WTC11 (cell line): Measurements from ENCODE around the gene RFTN2. TPM values are rescaled to one million over a fixed set of nuclear protein-coding genes. Genes with fewer than 3 reads are reported as not detected.

Experiments
- ATAC-seq: fragments of 200-7000 bp; cut with Tn5 transposase; 2 replicates; pipeline ENCODE4 v1.10.0; 2021; ENCODE audit warnings: mild to moderate bottlenecking, moderate library complexity
- CTCF ChIA-PET: fragments of 300-600 bp; sonication (Branson Sonifier 250); formaldehyde crosslinking; loops from one replicate; lab custom pipeline; 2021; ENCODE audit warnings: antibody characterized with exemption; lab: Charles Lee
- POLR2A ChIA-PET: fragments of 350-600 bp; sonication (Branson Sonifier 250); formaldehyde crosslinking; loops from one replicate; lab custom pipeline; 2021; ENCODE audit warnings: antibody characterized with exemption; lab: Charles Lee
- DNase-seq: peaks from one replicate; pipeline ENCODE4 v3.0.0; 2021; ENCODE audit warnings: low spot score
- H3K27ac Mint-ChIP-seq: 2 replicates; pipeline ENCODE4 v1.8.0; 2021; ENCODE audit warnings: mixed read lengths
- H3K27me3 Mint-ChIP-seq: 2 replicates; pipeline ENCODE4 v1.8.0; 2021; ENCODE audit warnings: low read depth, mild to moderate bottlenecking, moderate library complexity, mixed read lengths
- H3K36me3 Mint-ChIP-seq: 2 replicates; pipeline ENCODE4 v1.8.0; 2021; ENCODE audit warnings: mixed read lengths
- H3K4me1 Mint-ChIP-seq: 2 replicates; pipeline ENCODE4 v1.8.0; 2022; ENCODE audit warnings: mixed read lengths
- H3K4me3 Mint-ChIP-seq: 2 replicates; pipeline ENCODE4 v1.8.0; 2021; ENCODE audit warnings: mild to moderate bottlenecking, moderate library complexity, mixed read lengths
- H3K9me3 Mint-ChIP-seq: 2 replicates; pipeline ENCODE4 v1.8.0; 2021; ENCODE audit warnings: mixed read lengths
- FOXJ3 ChIP-seq: sonication (generic); formaldehyde crosslinking; IDR thresholded peaks from 2 replicates; pipeline ENCODE4 v1.9.0; 2021; ENCODE audit warnings: missing genetic modification reagents, mild to moderate bottlenecking, borderline replicate concordance
- FOXP1 ChIP-seq: sonication (generic); formaldehyde crosslinking; IDR thresholded peaks from 2 replicates; pipeline ENCODE4 v1.8.0; 2022; ENCODE audit warnings: missing genetic modification reagents, mild to moderate bottlenecking, moderate library complexity, borderline replicate concordance
- GABPB1 ChIP-seq: sonication (generic); formaldehyde crosslinking; IDR thresholded peaks from 2 replicates; pipeline ENCODE4 v1.8.1; 2023; ENCODE audit warnings: mild to moderate bottlenecking, missing genetic modification reagents
- MLX ChIP-seq: sonication (generic); formaldehyde crosslinking; IDR thresholded peaks from 2 replicates; pipeline ENCODE4 v1.8.1; 2023; ENCODE audit warnings: mild to moderate bottlenecking, missing genetic modification reagents, moderate library complexity
- MXD4 ChIP-seq: fragments of 250-450 bp; sonication (Bioruptor Pico); IDR thresholded peaks from 2 replicates; pipeline ENCODE4 v1.8.0; 2021; ENCODE audit warnings: mild to moderate bottlenecking, moderate library complexity, borderline replicate concordance
- NR2C2 ChIP-seq: sonication (generic); formaldehyde crosslinking; IDR thresholded peaks from 2 replicates; pipeline ENCODE4 v1.8.0; 2022; ENCODE audit warnings: mild to moderate bottlenecking, missing genetic modification reagents
- NR3C1 ChIP-seq: sonication (generic); formaldehyde crosslinking; conservative IDR thresholded peaks from 2 replicates; pipeline ENCODE4 v1.8.1; 2023; ENCODE audit warnings: low read depth, mild to moderate bottlenecking, missing genetic modification reagents
- PRDM15 ChIP-seq: sonication (generic); formaldehyde crosslinking; IDR thresholded peaks from 2 replicates; pipeline ENCODE4 v1.8.0; 2022; ENCODE audit warnings: missing genetic modification reagents
- RELA ChIP-seq: sonication (generic); formaldehyde crosslinking; IDR thresholded peaks from 2 replicates; pipeline ENCODE4 v1.8.1; 2022; ENCODE audit warnings: missing genetic modification reagents, mild to moderate bottlenecking, borderline replicate concordance
- RORB ChIP-seq: fragments of 250-450 bp; sonication (Bioruptor Pico); IDR thresholded peaks from 2 replicates; pipeline ENCODE4 v1.9.0; 2021; ENCODE audit warnings: mild to moderate bottlenecking
- TEAD4 ChIP-seq: sonication (generic); formaldehyde crosslinking; IDR thresholded peaks from 2 replicates; pipeline ENCODE4 v1.8.0; 2022; ENCODE audit warnings: mild to moderate bottlenecking, missing genetic modification reagents
- ZNF121 ChIP-seq: sonication (generic); formaldehyde crosslinking; IDR thresholded peaks from 2 replicates; pipeline ENCODE4 v1.8.0; 2023; ENCODE audit warnings: missing genetic modification reagents
- ZNF671 ChIP-seq: fragments of 250-450 bp; sonication (Bioruptor Pico); IDR thresholded peaks from 2 replicates; pipeline ENCODE4 v1.8.0; 2021; ENCODE audit warnings: mild to moderate bottlenecking
- total RNA-seq: library from RNA; stranded (reverse); gene quantifications from 3 replicates; pipeline ENCODE4 v1.2.3, GENCODE V29; 2021
- TF ChIP-seq, protein P1 (sequence below): fragments of 250-450 bp; sonication (Bioruptor Pico); IDR thresholded peaks from 2 replicates; pipeline ENCODE4 v2.1.2; 2022; ENCODE audit warnings: mild to moderate bottlenecking, moderate library complexity
- TF ChIP-seq, protein P2 (sequence below): sonication (generic); formaldehyde crosslinking; IDR thresholded peaks from 2 replicates; pipeline ENCODE4 v1.8.0; 2023; ENCODE audit warnings: missing genetic modification reagents
- TF ChIP-seq, protein P3 (sequence below): sonication (generic); formaldehyde crosslinking; IDR thresholded peaks from 2 replicates; pipeline ENCODE4 v1.8.0; 2023; ENCODE audit warnings: mild to moderate bottlenecking, missing genetic modification reagents
- TF ChIP-seq, protein P4 (sequence below): sonication (generic); formaldehyde crosslinking; IDR thresholded peaks from 2 replicates; pipeline ENCODE4 v1.8.1; 2023; ENCODE audit warnings: mild to moderate bottlenecking, missing genetic modification reagents

Gene RFTN2
- total RNA-seq, 1 experiment from 2014 or later, result 1.9 TPM

DNA sequence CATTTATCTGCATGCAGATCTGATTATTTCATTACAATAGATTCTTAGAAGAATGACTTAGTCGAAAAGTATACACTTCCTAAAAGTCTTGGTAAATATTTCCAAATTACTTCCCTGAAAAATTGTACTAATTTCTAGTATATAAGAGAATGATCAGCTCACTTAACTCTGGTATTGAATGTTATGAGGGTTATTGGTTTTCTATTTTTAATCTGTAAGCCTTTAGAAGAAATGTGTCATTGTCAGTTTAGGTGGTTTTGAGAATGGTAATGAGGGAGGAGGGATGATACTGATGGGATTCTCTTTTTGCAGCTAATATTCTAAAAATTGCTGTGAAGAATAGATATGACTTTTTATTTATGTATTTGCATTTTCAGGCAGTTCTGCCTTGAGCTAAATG is 135.7 kb downstream of the RFTN2 start (continued):
- TF ChIP-seq PRDM15 (CRISPR knock-in tag) (no peak), ZNF671 (CRISPR knock-in tag) (no peak), FOXJ3 (CRISPR knock-in tag) (no peak), RORB (CRISPR knock-in tag) (no peak)
- TF ChIP-seq, protein P1, sequence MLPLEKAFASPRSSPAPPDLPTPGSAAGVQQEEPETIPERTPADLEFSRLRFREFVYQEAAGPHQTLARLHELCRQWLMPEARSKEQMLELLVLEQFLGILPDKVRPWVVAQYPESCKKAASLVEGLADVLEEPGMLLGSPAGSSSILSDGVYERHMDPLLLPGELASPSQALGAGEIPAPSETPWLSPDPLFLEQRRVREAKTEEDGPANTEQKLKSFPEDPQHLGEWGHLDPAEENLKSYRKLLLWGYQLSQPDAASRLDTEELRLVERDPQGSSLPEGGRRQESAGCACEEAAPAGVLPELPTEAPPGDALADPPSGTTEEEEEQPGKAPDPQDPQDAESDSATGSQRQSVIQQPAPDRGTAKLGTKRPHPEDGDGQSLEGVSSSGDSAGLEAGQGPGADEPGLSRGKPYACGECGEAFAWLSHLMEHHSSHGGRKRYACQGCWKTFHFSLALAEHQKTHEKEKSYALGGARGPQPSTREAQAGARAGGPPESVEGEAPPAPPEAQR (CRISPR knock-in tag), result no peak

GRCh38 chr2:197538412-197538811 is 137.0 kb downstream of the RFTN2 start:
- Mint-ChIP-seq H3K36me3 (peaks cover 78% of the 10 kb centered on the region), H3K9me3 (no peaks in the 10 kb centered on the region), H3K27me3 (no peaks in the 10 kb centered on the region), H3K4me1 (peaks cover 13% of the 10 kb centered on the region), H3K27ac (peak overlapping the region; percentile 74; the same call in 1 of the 2 replicates), H3K4me3 (no peak overlapping the region)
- TF ChIP-seq NR2C2 (CRISPR knock-in tag) (no peak), ZNF121 (CRISPR knock-in tag) (no peak), FOXP1 (no peak), GABPB1 (no peak), TEAD4 (CRISPR knock-in tag) (no peak), MXD4 (CRISPR knock-in tag) (no peak), RELA (CRISPR knock-in tag) (no peak), MLX (CRISPR knock-in tag) (no peak), NR3C1 (CRISPR knock-in tag) (no peak)
- TF ChIP-seq, protein P2, sequence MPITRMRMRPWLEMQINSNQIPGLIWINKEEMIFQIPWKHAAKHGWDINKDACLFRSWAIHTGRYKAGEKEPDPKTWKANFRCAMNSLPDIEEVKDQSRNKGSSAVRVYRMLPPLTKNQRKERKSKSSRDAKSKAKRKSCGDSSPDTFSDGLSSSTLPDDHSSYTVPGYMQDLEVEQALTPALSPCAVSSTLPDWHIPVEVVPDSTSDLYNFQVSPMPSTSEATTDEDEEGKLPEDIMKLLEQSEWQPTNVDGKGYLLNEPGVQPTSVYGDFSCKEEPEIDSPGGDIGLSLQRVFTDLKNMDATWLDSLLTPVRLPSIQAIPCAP (CRISPR knock-in tag), result no peak
- TF ChIP-seq, protein P3, sequence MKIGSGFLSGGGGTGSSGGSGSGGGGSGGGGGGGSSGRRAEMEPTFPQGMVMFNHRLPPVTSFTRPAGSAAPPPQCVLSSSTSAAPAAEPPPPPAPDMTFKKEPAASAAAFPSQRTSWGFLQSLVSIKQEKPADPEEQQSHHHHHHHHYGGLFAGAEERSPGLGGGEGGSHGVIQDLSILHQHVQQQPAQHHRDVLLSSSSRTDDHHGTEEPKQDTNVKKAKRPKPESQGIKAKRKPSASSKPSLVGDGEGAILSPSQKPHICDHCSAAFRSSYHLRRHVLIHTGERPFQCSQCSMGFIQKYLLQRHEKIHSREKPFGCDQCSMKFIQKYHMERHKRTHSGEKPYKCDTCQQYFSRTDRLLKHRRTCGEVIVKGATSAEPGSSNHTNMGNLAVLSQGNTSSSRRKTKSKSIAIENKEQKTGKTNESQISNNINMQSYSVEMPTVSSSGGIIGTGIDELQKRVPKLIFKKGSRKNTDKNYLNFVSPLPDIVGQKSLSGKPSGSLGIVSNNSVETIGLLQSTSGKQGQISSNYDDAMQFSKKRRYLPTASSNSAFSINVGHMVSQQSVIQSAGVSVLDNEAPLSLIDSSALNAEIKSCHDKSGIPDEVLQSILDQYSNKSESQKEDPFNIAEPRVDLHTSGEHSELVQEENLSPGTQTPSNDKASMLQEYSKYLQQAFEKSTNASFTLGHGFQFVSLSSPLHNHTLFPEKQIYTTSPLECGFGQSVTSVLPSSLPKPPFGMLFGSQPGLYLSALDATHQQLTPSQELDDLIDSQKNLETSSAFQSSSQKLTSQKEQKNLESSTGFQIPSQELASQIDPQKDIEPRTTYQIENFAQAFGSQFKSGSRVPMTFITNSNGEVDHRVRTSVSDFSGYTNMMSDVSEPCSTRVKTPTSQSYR (CRISPR knock-in tag), result no peak
- TF ChIP-seq, protein P4, sequence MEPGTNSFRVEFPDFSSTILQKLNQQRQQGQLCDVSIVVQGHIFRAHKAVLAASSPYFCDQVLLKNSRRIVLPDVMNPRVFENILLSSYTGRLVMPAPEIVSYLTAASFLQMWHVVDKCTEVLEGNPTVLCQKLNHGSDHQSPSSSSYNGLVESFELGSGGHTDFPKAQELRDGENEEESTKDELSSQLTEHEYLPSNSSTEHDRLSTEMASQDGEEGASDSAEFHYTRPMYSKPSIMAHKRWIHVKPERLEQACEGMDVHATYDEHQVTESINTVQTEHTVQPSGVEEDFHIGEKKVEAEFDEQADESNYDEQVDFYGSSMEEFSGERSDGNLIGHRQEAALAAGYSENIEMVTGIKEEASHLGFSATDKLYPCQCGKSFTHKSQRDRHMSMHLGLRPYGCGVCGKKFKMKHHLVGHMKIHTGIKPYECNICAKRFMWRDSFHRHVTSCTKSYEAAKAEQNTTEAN (CRISPR knock-in tag), result no peak
- ChIA-PET CTCF (no interaction called here), POLR2A (no interaction called here)
- ATAC-seq (no peak), DNase-seq (no peak)

Other genes with a start within 250 kb of the RFTN2 start
- 277 to 321 TPM (median 296 TPM) in 3 replicates for gene SF3B1, start 240.6 kb downstream of the RFTN2 start, total RNA-seq
- 17.7 to 21.7 TPM (median 19.9 TPM) in 3 replicates for gene COQ10B, start 222.0 kb downstream of the RFTN2 start, total RNA-seq
- gene HSPD1, start 175.7 kb downstream of the RFTN2 start, total RNA-seq, result 995 to 1,024 TPM (median 1,000 TPM) in 3 replicates
- 333 to 372 TPM (median 366 TPM) in 3 replicates for gene HSPE1, start 175.2 kb downstream of the RFTN2 start, total RNA-seq
- gene MOB4, start 159.5 kb downstream of the RFTN2 start, total RNA-seq, result 40.8 to 55.7 TPM (median 47.8 TPM) in 3 replicates
- 24.8 to 32.2 TPM (median 25.6 TPM) in 3 replicates for gene MARS2, start 29.8 kb upstream of the RFTN2 start, total RNA-seq
- gene BOLL, start 109.7 kb upstream of the RFTN2 start, total RNA-seq, result 0.13 to 0.14 TPM in 2 of 3 replicates, not detected in the other
- 0.05 to 0.11 TPM (median 0.07 TPM) in 3 replicates for gene PLCL1, start 129.0 kb upstream of the RFTN2 start, total RNA-seq